ENCODE results near the gene SESN3.

- TF ChIP-seq CTCF (IDR thresholded peaks at IDR 0.05; ENCODE audit: insufficient read depth, low read length): no peak
- TF ChIP-seq POLR2AphosphoS5 (IDR thresholded peaks at IDR 0.05; ENCODE audit: low read depth): no peak
Measured at GRCh38 chr11:95135155-95135554, 95.8 kb downstream of the SESN3 start.

Data from HL-60 (cell line).